ENCODE results near the gene MBD5.

MBD5 gene

DNA sequence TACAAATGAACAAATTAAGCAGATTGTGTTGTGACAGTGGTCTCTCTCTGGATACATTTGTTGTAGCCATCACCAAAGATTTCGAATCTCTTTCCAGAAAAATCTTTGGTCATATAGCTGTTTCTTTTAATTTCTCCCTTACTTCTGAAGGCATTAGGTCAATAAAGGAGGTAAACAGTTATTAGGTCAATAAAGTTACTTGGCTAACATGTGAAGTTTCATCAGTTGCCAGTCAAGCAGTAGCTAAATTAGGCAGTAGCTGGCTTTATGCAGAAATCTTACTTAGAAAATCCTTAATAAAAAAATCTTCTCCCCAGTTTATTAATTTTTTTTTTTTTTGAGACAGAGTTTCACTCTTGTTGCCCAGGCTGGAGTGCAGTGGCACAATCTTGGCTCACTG, 115.5 kb downstream of the MBD5 start:
- DNase-seq (ENCODE audit: low spot score), result no peak
- no peak for TF ChIP-seq CTCF (IDR thresholded peaks at IDR 0.05; ENCODE audit: extremely low read depth, missing control alignments)

- no peak for DNase-seq (ENCODE audit: low spot score)
- no peak for TF ChIP-seq CTCF (IDR thresholded peaks at IDR 0.05; ENCODE audit: extremely low read depth, missing control alignments)
Measured at GRCh38 chr2:148161909-148162435, 141.1 kb downstream of the MBD5 start.

DNA sequence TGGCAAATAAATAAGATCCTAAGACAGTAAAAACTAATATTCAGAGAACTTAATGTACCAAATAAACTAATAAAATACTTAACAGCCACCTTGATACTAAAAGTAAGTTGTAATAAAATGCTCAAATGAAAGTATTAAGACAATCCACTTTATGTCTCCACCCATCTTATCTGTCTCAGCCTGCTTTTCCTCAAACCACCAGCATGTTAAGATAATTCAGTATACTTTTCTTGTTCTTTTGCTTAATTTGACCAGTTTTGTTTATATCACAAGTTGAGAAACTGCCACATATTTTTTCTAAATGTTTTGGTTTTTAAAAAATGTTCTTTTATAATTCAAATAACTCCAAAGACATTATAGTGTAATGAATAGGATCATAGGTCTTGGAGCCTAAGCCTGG, 142.0 kb downstream of the MBD5 start:
- DNase-seq (ENCODE audit: low spot score), result no peak
- TF ChIP-seq CTCF (IDR thresholded peaks at IDR 0.05; ENCODE audit: extremely low read depth, missing control alignments), result no peak

GRCh38 chr2:148165975-148166374, 145.1 kb downstream of the MBD5 start:
- DNase-seq (ENCODE audit: low spot score), result no peak
- no peak for TF ChIP-seq CTCF (IDR thresholded peaks at IDR 0.05; ENCODE audit: extremely low read depth, missing control alignments)

- no peak for TF ChIP-seq CTCF (IDR thresholded peaks at IDR 0.05; ENCODE audit: extremely low read depth, missing control alignments)
- no peak for DNase-seq (ENCODE audit: low spot score)
Measured at GRCh38 chr2:148167241-148167766, 146.4 kb downstream of the MBD5 start.

DNA sequence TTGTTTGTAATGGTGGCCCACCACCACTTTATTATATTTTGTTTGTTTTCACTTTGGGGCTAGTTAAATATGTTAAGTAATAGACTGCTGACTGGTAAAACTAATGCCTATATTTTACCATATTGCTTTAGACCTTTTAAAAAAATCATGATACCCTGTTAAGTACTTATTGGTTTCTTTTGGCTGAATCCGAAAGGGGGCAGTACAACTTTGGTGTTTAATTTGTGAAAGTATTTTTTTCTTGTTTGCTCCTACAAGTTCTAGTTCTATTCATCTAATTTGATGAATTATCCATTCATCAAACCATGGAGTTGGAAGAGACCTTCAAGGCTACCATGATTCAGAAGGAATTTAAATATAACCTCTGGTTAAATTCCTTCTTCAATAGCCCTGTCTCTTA, 147.0 kb downstream of the MBD5 start:
- no peak for TF ChIP-seq CTCF (IDR thresholded peaks at IDR 0.05; ENCODE audit: extremely low read depth, missing control alignments)
- DNase-seq (ENCODE audit: low spot score), result no peak

- TF ChIP-seq CTCF (IDR thresholded peaks at IDR 0.05; ENCODE audit: extremely low read depth, missing control alignments), result no peak
- DNase-seq (ENCODE audit: low spot score), result no peak
Measured at GRCh38 chr2:148172131-148172753, 151.4 kb downstream of the MBD5 start.

Measured in GM20000 (cell line).